Sigmoid colon (tissue), 7 donors: Measurements from ENCODE around the gene CTNND2. TPM values are rescaled to one million over a fixed set of nuclear protein-coding genes. Genes with fewer than 3 reads are reported as not detected.

Experiments
- DNase-seq: peaks from one replicate; pipeline ENCODE4 v3.0.0-alpha.2; 2019
- H3K27ac ChIP-seq, 4 donors: fragments of 200-600 bp; sonication (generic); one replicate each; pipeline ENCODE4 v1.5.1; 2016 to 2019; ENCODE audit warnings: mild to moderate bottlenecking in 1 of 4
- H3K27me3 ChIP-seq, 3 donors: fragments of 200-600 bp; sonication (generic); one replicate each; pipeline ENCODE4 v1.5.1; 2019; ENCODE audit warnings: mild to moderate bottlenecking in 1 of 3
- H3K36me3 ChIP-seq, 4 donors: fragments of 200-600 bp; sonication (generic); one replicate each; pipeline ENCODE4 v1.5.1; 2016 to 2019
- H3K4me1 ChIP-seq, 4 donors: fragments of 200-600 bp; sonication (generic); one replicate each; pipeline ENCODE4 v1.5.1; 2017 to 2019
- H3K4me3 ChIP-seq, 4 donors: fragments of 200-600 bp; sonication (generic); one replicate each; pipeline ENCODE4 v1.5.1; 2017 to 2019; ENCODE audit warnings: mild to moderate bottlenecking in 2 of 4, moderate library complexity in 1 of 4
- H3K9me3 ChIP-seq, 4 donors: fragments of 200-600 bp in 3 of 4; sonication (generic) in 3 of 4; one replicate each; pipeline versions ENCODE4 v1.5.1 to v1.6.1; 2013 to 2019
- CTCF ChIP-seq, 4 experiments: fragments of 450-650 bp in 3 of 4; fragments of 200-600 bp in 1 of 4; IDR thresholded peaks; one replicate each; pipeline ENCODE4 v1.5.1; 2016 to 2019; ENCODE audit warnings: antibody characterized with exemption in 4 of 4, mild to moderate bottlenecking in 3 of 4, moderate library complexity in 2 of 4
- EP300 ChIP-seq, 4 donors: sonication (generic); formaldehyde crosslinking; IDR thresholded peaks; one replicate each; pipeline ENCODE4 v1.6.1; 2017; ENCODE audit warnings: antibody characterized with exemption in 4 of 4
- POLR2A ChIP-seq, 2 donors: fragments of 450-650 bp; IDR thresholded peaks; one replicate each; pipeline ENCODE4 v1.6.1; 2016; ENCODE audit warnings: antibody characterized with exemption in 2 of 2, mild to moderate bottlenecking in 2 of 2, moderate library complexity in 2 of 2
- POLR2AphosphoS5 ChIP-seq, 4 donors: sonication (generic); formaldehyde crosslinking; IDR thresholded peaks; one replicate each; pipeline ENCODE4 v1.6.1; 2017; ENCODE audit warnings: antibody characterized with exemption in 4 of 4
- WGBS, 2 donors: extraction: QIAGEN DNeasy Blood & Tissue Kit; methylation state at CpG; one replicate each; pipeline ENCODE4 v1.1.7; 2013; 5-methylcytosine and 5-hydroxymethylcytosine counted together
- intact Hi-C: fragments of 100-400 bp; cut with DNase I; formaldehyde crosslinking; loops from one replicate; pipeline ENCODE4 v1.15.1; 2023
- polyA plus RNA-seq, 3 donors: library from polyadenylated mRNA; stranded (reverse); fragments of 200-250 nt; gene quantifications; one replicate each; pipeline ENCODE4 v1.2.3, GENCODE V29; 2013
- total RNA-seq, 4 donors: library from RNA; depleted of rRNA; stranded (reverse); fragments of >200 nt; gene quantifications; one replicate each; pipeline ENCODE4 v1.1.0, GENCODE V29; 2016
- donor health status: healthy with polysubstance abuse.
- donor health status: Bipolar disorder and iron deficiency.
- donor health status: healthy.

CTNND2 gene
- total and polyA plus RNA-seq, 7 donors = 0.36 to 2.5 (median 0.84) TPM; not detected in 1

- TF ChIP-seq EP300 (IDR thresholded peaks at IDR 0.05) (no peak), POLR2AphosphoS5 (IDR thresholded peaks at IDR 0.05) (no peak), POLR2A (IDR thresholded peaks at IDR 0.05) (no peak), CTCF (IDR thresholded peaks at IDR 0.05) (no peak)
- WGBS, 2 donors = 90 to 92% methylated on average over 11 of the region's 11 CpGs
- Histone ChIP-seq H3K27ac (no peak overlapping the region), H3K27me3 (no peaks in the 10 kb centered on the region), H3K36me3 (no peaks in the 10 kb centered on the region), H3K4me3 (no peak overlapping the region), H3K9me3 (no peaks in the 10 kb centered on the region), H3K4me1 (no peaks in the 10 kb centered on the region)
- DNase-seq = no peak
- intact Hi-C loops = no loop called here
These were observed 630.9 kb downstream of the CTNND2 start for GRCh38 chr5:11273180-11273903.

GRCh38 chr5:11269515-11269914 lies 634.7 kb downstream of the CTNND2 start:
- DNase-seq = no peak
- 27 to 76% methylated on average over 3 of the region's 3 CpGs for WGBS, 2 donors
- no peaks in the 10 kb centered on the region for H3K4me1 ChIP-seq
- no peaks in the 10 kb centered on the region for H3K36me3 ChIP-seq
- intact Hi-C loops = no loop called here
- TF ChIP-seq CTCF (IDR thresholded peaks at IDR 0.05) = no peak
- TF ChIP-seq POLR2A (IDR thresholded peaks at IDR 0.05) = no peak
- no peak for TF ChIP-seq EP300 (IDR thresholded peaks at IDR 0.05)
- H3K27ac ChIP-seq = no peak overlapping the region
- H3K9me3 ChIP-seq = no peaks in the 10 kb centered on the region
- peaks cover 0 to 5% (median 0%) of the 10 kb centered on the region in 3 donors for H3K27me3 ChIP-seq
- H3K4me3 ChIP-seq = no peak overlapping the region

GRCh38 chr5:11268891-11269290 lies 635.4 kb downstream of the CTNND2 start:
- no peaks in the 10 kb centered on the region for H3K36me3 ChIP-seq
- H3K27ac ChIP-seq = no peak overlapping the region
- intact Hi-C loops = no loop called here
- no peaks in the 10 kb centered on the region for H3K9me3 ChIP-seq
- no peak overlapping the region for H3K4me3 ChIP-seq
- WGBS, 2 donors = 57 to 82% methylated on average over 6 of the region's 6 CpGs
- H3K4me1 ChIP-seq = no peaks in the 10 kb centered on the region
- DNase-seq = no peak
- H3K27me3 ChIP-seq = peaks cover 0 to 5% (median 0%) of the 10 kb centered on the region in 3 donors
- TF ChIP-seq POLR2AphosphoS5 (IDR thresholded peaks at IDR 0.05) (no peak), EP300 (IDR thresholded peaks at IDR 0.05) (no peak), POLR2A (IDR thresholded peaks at IDR 0.05) (no peak), CTCF (IDR thresholded peaks at IDR 0.05) (no peak)

GRCh38 chr5:11266331-11266730 lies 637.9 kb downstream of the CTNND2 start:
- intact Hi-C loops = no loop called here
- DNase-seq = no peak
- Histone ChIP-seq H3K27ac (no peak overlapping the region), H3K36me3 (no peaks in the 10 kb centered on the region), H3K9me3 (no peaks in the 10 kb centered on the region), H3K4me3 (no peak overlapping the region), H3K27me3 (peaks cover 0 to 5% (median 0%) of the 10 kb centered on the region in 3 donors), H3K4me1 (no peaks in the 10 kb centered on the region)
- 94 to 96% methylated on average over 2 of the region's 2 CpGs for WGBS, 2 donors
- no peak for TF ChIP-seq POLR2A (IDR thresholded peaks at IDR 0.05)
- TF ChIP-seq EP300 (IDR thresholded peaks at IDR 0.05) = no peak
- no peak for TF ChIP-seq CTCF (IDR thresholded peaks at IDR 0.05)
- no peak for TF ChIP-seq POLR2AphosphoS5 (IDR thresholded peaks at IDR 0.05)

GRCh38 chr5:11261241-11261640 lies 643.0 kb downstream of the CTNND2 start:
- DNase-seq = no peak
- H3K36me3 ChIP-seq = no peaks in the 10 kb centered on the region
- H3K4me1 ChIP-seq = no peaks in the 10 kb centered on the region
- WGBS, 2 donors = 61 to 73% methylated on average over 6 of the region's 6 CpGs
- no peaks in the 10 kb centered on the region for H3K9me3 ChIP-seq
- H3K4me3 ChIP-seq = no peak overlapping the region
- no peaks in the 10 kb centered on the region for H3K27me3 ChIP-seq
- intact Hi-C loops = no loop called here
- TF ChIP-seq POLR2AphosphoS5 (IDR thresholded peaks at IDR 0.05) (no peak), CTCF (IDR thresholded peaks at IDR 0.05) (no peak), POLR2A (IDR thresholded peaks at IDR 0.05) (no peak)
- no peak overlapping the region for H3K27ac ChIP-seq
